ENCODE results near the gene PNCK.

DNA sequence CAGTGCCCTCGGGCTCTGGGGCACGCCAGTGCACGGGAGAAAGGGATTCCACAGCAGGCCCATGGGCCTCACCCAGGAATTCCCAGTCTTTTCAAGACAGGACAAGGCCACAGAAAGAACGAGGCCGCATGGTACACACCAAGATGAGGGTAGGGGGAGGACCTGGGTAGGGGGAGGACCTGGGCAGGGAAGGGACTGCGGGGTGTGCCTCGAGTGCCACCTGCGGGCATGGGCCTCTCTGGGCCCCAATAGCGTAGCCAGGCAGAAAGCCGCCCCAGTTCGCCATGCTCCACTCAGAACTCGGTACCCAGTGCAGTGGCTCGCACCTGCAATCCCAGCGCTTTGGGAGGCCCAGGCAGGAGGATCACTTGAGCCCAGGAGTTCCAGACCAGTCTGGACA lies 40.6 kb downstream of the PNCK start:
- TF ChIP-seq BHLHE40 (IDR thresholded peaks at IDR 0.05; ENCODE audit: borderline replicate concordance) = no peak
- no peak for TF ChIP-seq ARNT (IDR thresholded peaks at IDR 0.05)
- no peak for TF ChIP-seq SUZ12 (IDR thresholded peaks at IDR 0.05)
- no peak for TF ChIP-seq NFRKB (IDR thresholded peaks at IDR 0.05)
- TF ChIP-seq FOXA1 (IDR thresholded peaks at IDR 0.05) = no peak
- no peak for TF ChIP-seq SP1 (IDR thresholded peaks at IDR 0.05)
- no peak for TF ChIP-seq CTBP1 (IDR thresholded peaks at IDR 0.05; ENCODE audit: borderline replicate concordance)
- TF ChIP-seq TARDBP (IDR thresholded peaks at IDR 0.05) = no peak
- TF ChIP-seq FOXM1 (IDR thresholded peaks at IDR 0.05; ENCODE audit: borderline replicate concordance) = no peak
- TF ChIP-seq, protein P1, sequence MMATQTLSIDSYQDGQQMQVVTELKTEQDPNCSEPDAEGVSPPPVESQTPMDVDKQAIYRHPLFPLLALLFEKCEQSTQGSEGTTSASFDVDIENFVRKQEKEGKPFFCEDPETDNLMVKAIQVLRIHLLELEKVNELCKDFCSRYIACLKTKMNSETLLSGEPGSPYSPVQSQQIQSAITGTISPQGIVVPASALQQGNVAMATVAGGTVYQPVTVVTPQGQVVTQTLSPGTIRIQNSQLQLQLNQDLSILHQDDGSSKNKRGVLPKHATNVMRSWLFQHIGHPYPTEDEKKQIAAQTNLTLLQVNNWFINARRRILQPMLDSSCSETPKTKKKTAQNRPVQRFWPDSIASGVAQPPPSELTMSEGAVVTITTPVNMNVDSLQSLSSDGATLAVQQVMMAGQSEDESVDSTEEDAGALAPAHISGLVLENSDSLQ (IDR thresholded peaks at IDR 0.05) = no peak
- TF ChIP-seq ELF4 (IDR thresholded peaks at IDR 0.05) = no peak
- no peak for TF ChIP-seq HDGF (IDR thresholded peaks at IDR 0.05; ENCODE audit: borderline replicate concordance)
- TF ChIP-seq L3MBTL2 (conservative IDR thresholded peaks at IDR 0.05) = no peak
- no peak for TF ChIP-seq ZNF384 (IDR thresholded peaks at IDR 0.05)
